ENCODE measurements around the gene PCDHB5. TPM values are rescaled to one million over a fixed set of nuclear protein-coding genes. Genes with fewer than 3 reads are reported as not detected.
"Not testable (repeated sequence)": the region's sequence is repeated elsewhere in the genome, so short reads cannot be mapped to it uniquely, and the experiment has no call there.

The PCDHB5 gene
- total RNA-seq, 1 experiment from 2014 or later: 23.6 TPM

- no peaks in the 10 kb centered on the region for H3K4me1 ChIP-seq (ENCODE audit: insufficient read depth, low read length, poor library complexity, severe bottlenecking)
- no peak overlapping the region for H3K27ac ChIP-seq (ENCODE audit: low read depth, low read length, poor library complexity, severe bottlenecking)
- H3K27me3 ChIP-seq (replicated peaks; ENCODE audit: insufficient read depth, low read depth, low read length, poor library complexity): no peaks in the 10 kb centered on the region
- H3K9me3 ChIP-seq (ENCODE audit: low read depth, low read length, poor library complexity, severe bottlenecking): no peaks in the 10 kb centered on the region
- CTCF ChIA-PET: no interaction called here
- no peak for TF ChIP-seq CTCF (conservative IDR thresholded peaks at IDR 0.05; ENCODE audit: low read depth, low read length)
- TF ChIP-seq EZH2 (IDR thresholded peaks at IDR 0.05; ENCODE audit: borderline replicate concordance, low read depth, low read length, poor library complexity, severe bottlenecking): no peak
- intact Hi-C loops (cut with micrococcal nuclease; ENCODE audit: unreplicated experiment): loop anchor here (5.0 kb wide), 1 partner anchor 88 kb away; the partner anchor contains the start of gene PCDHB2
- no peak for DNase-seq (ENCODE audit: low spot score)
- BruUV-seq (replicated peaks): no TSS peak
- POLR2A ChIA-PET (ENCODE audit: low non-redundant PET): no interaction called here
- no peak overlapping the region for H3K4me3 ChIP-seq (ENCODE audit: low read depth, low read length, poor library complexity, severe bottlenecking)
- peaks cover 5% of the 10 kb centered on the region for H3K36me3 ChIP-seq (ENCODE audit: insufficient read depth, low read length, poor library complexity, severe bottlenecking)
These were observed 45.3 kb downstream of the PCDHB5 start for GRCh38 chr5:141180313-141180712.

- peak within 1 kb of the TSS; percentile 75 for H3K27ac ChIP-seq (ENCODE audit: low read depth, low read length, poor library complexity, severe bottlenecking)
- CTCF ChIA-PET: interaction anchor here (0.7 to 2.0 kb wide), 15 partner anchors 8 to 437 kb away, joined by 3 to 10 read pairs (median 5); partner anchors contain the start of genes DIAPH1, PCDHA1, PCDHB10 and PCDHB11
- no peaks in the 10 kb centered on the region for H3K4me1 ChIP-seq (ENCODE audit: insufficient read depth, low read length, poor library complexity, severe bottlenecking)
- no TSS peak for BruUV-seq (replicated peaks)
- TF ChIP-seq CTCF (conservative IDR thresholded peaks at IDR 0.05; ENCODE audit: low read depth, low read length) (peak; percentile 87), EZH2 (IDR thresholded peaks at IDR 0.05; ENCODE audit: borderline replicate concordance, low read depth, low read length, poor library complexity, severe bottlenecking) (no peak)
- H3K9me3 ChIP-seq (ENCODE audit: low read depth, low read length, poor library complexity, severe bottlenecking): no peaks in the 10 kb centered on the region
- H3K27me3 ChIP-seq (replicated peaks; ENCODE audit: insufficient read depth, low read depth, low read length, poor library complexity): no peaks in the 10 kb centered on the region
- intact Hi-C loops (cut with micrococcal nuclease; ENCODE audit: unreplicated experiment): loop anchor here (5.0 kb wide), 1 partner anchor 90 kb away; the partner anchor contains the start of gene PCDHB2
- peak; percentile 90 for DNase-seq (ENCODE audit: low spot score)
- H3K36me3 ChIP-seq (ENCODE audit: insufficient read depth, low read length, poor library complexity, severe bottlenecking): peaks cover 5% of the 10 kb centered on the region
- POLR2A ChIA-PET (ENCODE audit: low non-redundant PET): no interaction called here
- peak within 1 kb of the TSS; percentile 51 for H3K4me3 ChIP-seq (ENCODE audit: low read depth, low read length, poor library complexity, severe bottlenecking)
These were observed 47.2 kb downstream of the PCDHB5 start, which contains the start of gene PCDHB16 for GRCh38 chr5:141182248-141182647. TSS of gene PCDHB16 (plus strand) at chr5:141182387. CDS start at chr5:141182560, 173 bp downstream.

- intact Hi-C loops (cut with micrococcal nuclease; ENCODE audit: unreplicated experiment): loop anchor here (5.0 kb wide), 1 partner anchor 92 kb away; the partner anchor contains the start of gene PCDHB2
- POLR2A ChIA-PET (ENCODE audit: low non-redundant PET); CTCF ChIA-PET; H3K36me3 ChIP-seq (ENCODE audit: insufficient read depth, low read length, poor library complexity, severe bottlenecking); H3K4me1 ChIP-seq (ENCODE audit: insufficient read depth, low read length, poor library complexity, severe bottlenecking); H3K4me3 ChIP-seq (ENCODE audit: low read depth, low read length, poor library complexity, severe bottlenecking); BruUV-seq (replicated peaks); H3K27me3 ChIP-seq (replicated peaks; ENCODE audit: insufficient read depth, low read depth, low read length, poor library complexity); H3K27ac ChIP-seq (ENCODE audit: low read depth, low read length, poor library complexity, severe bottlenecking); DNase-seq (ENCODE audit: low spot score); H3K9me3 ChIP-seq (ENCODE audit: low read depth, low read length, poor library complexity, severe bottlenecking): not testable (repeated sequence)
These were observed 49.3 kb downstream of the PCDHB5 start for GRCh38 chr5:141184117-141184855.

Data from A673 (cell line).